Breast epithelium (tissue), 4 donors: ENCODE results near the gene FIGLA. TPM values are rescaled to one million over a fixed set of nuclear protein-coding genes. Genes with fewer than 3 reads are reported as not detected.
A peak's percentile ranks its signal among the peaks of the same experiment; 100 is the strongest.

Experiments
- DNase-seq, 2 donors: peaks; one replicate each; pipeline ENCODE4 v3.0.0-alpha.2; 2019; ENCODE audit warnings: low spot score in 2 of 2
- H3K27ac ChIP-seq, 2 donors: fragments of 200-600 bp; sonication (generic) in 1 of 2; one replicate each; pipeline ENCODE4 v1.5.1; 2016 to 2019; ENCODE audit warnings: mild to moderate bottlenecking in 1 of 2
- H3K27me3 ChIP-seq, 2 donors: fragments of 200-600 bp; sonication (generic) in 1 of 2; one replicate each; pipeline versions ENCODE4 v1.5.1 to v1.6.0; 2017 to 2019; ENCODE audit warnings: control low read depth in 1 of 2, mild to moderate bottlenecking in 1 of 2
- H3K36me3 ChIP-seq: fragments of 200-600 bp; one replicate; pipeline ENCODE4 v1.5.1; 2019
- H3K4me1 ChIP-seq, 2 donors: fragments of 200-600 bp; sonication (generic); one replicate each; pipeline ENCODE4 v1.5.1; 2016 to 2019; ENCODE audit warnings: control low read depth in 1 of 2
- H3K4me3 ChIP-seq, 3 donors: fragments of 200-600 bp; sonication (generic); 1 replicate in 2 of 3; 2 replicates in 1 of 3; pipeline ENCODE4 v1.5.1; 2016 to 2019; ENCODE audit warnings: mild to moderate bottlenecking in 3 of 3, moderate library complexity in 2 of 3
- H3K9me3 ChIP-seq, 2 donors: fragments of 200-600 bp; sonication (generic) in 1 of 2; one replicate each; pipeline ENCODE4 v1.5.1; 2016 to 2019; ENCODE audit warnings: control low read depth in 1 of 2
- CTCF ChIP-seq, 3 donors: fragments of 450-650 bp; IDR thresholded peaks; one replicate each; pipeline ENCODE4 v1.5.1; 2016 to 2017; ENCODE audit warnings: antibody characterized with exemption in 3 of 3, mild to moderate bottlenecking in 3 of 3, moderate library complexity in 3 of 3
- POLR2A ChIP-seq: fragments of 450-650 bp; IDR thresholded peaks from one replicate; pipeline ENCODE4 v1.6.1; 2016; ENCODE audit warnings: antibody characterized with exemption, mild to moderate bottlenecking, moderate library complexity
- POLR2AphosphoS5 ChIP-seq, 3 donors: sonication (generic); formaldehyde crosslinking; IDR thresholded peaks; one replicate each; pipeline ENCODE4 v1.6.1; 2017; ENCODE audit warnings: antibody characterized with exemption in 3 of 3
- intact Hi-C: fragments of 100-400 bp; cut with DNase I; formaldehyde crosslinking; loops from one replicate; pipeline ENCODE4 v1.15.1; 2023; ENCODE audit warnings: low total_unique reads
- total RNA-seq, 3 donors: library from RNA; depleted of rRNA; stranded (reverse); fragments of >200 nt; gene quantifications; one replicate each; pipeline ENCODE4 v1.1.0, GENCODE V29; 2016

Gene FIGLA
- total RNA-seq, 3 donors from 2014 or later = not detected

DNA sequence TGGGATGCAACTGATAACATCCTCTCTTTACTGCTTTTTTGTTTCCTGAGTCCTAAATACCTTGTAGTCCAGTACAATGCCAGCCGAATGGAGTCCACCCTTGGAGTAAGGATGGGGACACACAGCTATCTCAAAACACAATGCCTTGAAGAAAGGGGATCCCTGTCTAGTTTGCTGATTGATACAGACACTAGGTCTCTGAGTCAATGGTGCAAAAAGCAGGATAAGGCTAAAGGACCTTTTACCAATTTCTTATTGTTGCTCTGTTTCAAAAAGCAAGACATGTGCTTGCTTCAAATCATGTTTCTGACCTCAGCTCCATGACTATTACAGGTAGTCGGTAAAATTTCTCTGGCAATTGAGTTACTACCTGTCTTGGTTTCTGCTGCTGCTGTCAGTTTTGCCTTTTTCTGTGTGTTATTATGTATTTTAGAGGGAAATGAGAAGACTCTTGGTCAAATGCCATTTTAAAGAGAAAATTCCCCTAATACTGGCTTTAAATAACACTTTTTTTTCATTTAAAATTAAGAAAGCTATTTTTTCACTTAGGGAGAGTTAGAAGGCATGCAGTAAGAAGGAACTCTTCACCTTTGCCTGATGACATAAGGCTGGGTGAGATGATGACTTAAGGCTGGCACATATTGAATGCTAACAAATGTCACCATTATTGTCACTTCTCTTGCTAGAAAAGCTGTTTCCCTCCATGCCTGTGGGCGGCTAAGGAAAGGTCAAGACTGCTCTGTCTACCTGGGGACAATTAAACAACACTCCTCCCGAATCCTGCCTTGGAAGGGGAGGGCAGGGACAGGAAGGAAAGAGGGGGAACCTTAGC is 4.9 kb upstream of the FIGLA start:
- DNase-seq = no peak
- Histone ChIP-seq H3K4me3 (no peak overlapping the region), H3K9me3 (no peaks in the 10 kb centered on the region), H3K36me3 (no peaks in the 10 kb centered on the region), H3K27me3 (peaks cover 0 to 17% of the 10 kb centered on the region in 2 donors), H3K27ac (no peak overlapping the region), H3K4me1 (no peaks in the 10 kb centered on the region)
- TF ChIP-seq POLR2A (no peak), POLR2AphosphoS5 (IDR thresholded peaks at IDR 0.05) (no peak), CTCF (IDR thresholded peaks at IDR 0.05) (no peak)
- intact Hi-C loops = no loop called here

- peaks cover 0 to 33% of the 10 kb centered on the region in 2 donors for H3K27me3 ChIP-seq
- no peak for TF ChIP-seq POLR2AphosphoS5 (IDR thresholded peaks at IDR 0.05)
- TF ChIP-seq CTCF (IDR thresholded peaks at IDR 0.05) = no peak
- no peak for TF ChIP-seq POLR2A
- DNase-seq = no peak
- intact Hi-C loops = loop anchor here (2.0 kb wide), 1 partner anchor 35 kb away; no protein-coding TSS in a partner anchor
- H3K4me1 ChIP-seq = no peaks in the 10 kb centered on the region
- H3K36me3 ChIP-seq = no peaks in the 10 kb centered on the region
- no peak overlapping the region for H3K4me3 ChIP-seq
- H3K9me3 ChIP-seq = no peaks in the 10 kb centered on the region
- no peak overlapping the region for H3K27ac ChIP-seq
Observed at GRCh38 chr2:70793450-70793849, 3.0 kb upstream of the FIGLA start.

- H3K27ac ChIP-seq = no peak overlapping the region
- peak overlapping the region; percentile 7 to 59 (median 37) for H3K4me3 ChIP-seq
- intact Hi-C loops = no loop called here
- no peaks in the 10 kb centered on the region for H3K4me1 ChIP-seq
- no peaks in the 10 kb centered on the region for H3K36me3 ChIP-seq
- DNase-seq = peak in 1 of 2 donors; percentile 20
- TF ChIP-seq CTCF (IDR thresholded peaks at IDR 0.05) (peak in 2 of 3 donors; percentile 23 to 27), POLR2A (no peak)
- H3K9me3 ChIP-seq = no peaks in the 10 kb centered on the region
- H3K27me3 ChIP-seq = peaks cover 0 to 45% of the 10 kb centered on the region in 2 donors
Observed at GRCh38 chr2:70789304-70790135, 923 bp downstream of the FIGLA start.

- intact Hi-C loops = no loop called here
- no peak overlapping the region for H3K4me3 ChIP-seq
- no peaks in the 10 kb centered on the region for H3K36me3 ChIP-seq
- H3K27ac ChIP-seq = no peak overlapping the region
- no peaks in the 10 kb centered on the region for H3K4me1 ChIP-seq
- no peak for TF ChIP-seq POLR2A
- no peak for TF ChIP-seq POLR2AphosphoS5 (IDR thresholded peaks at IDR 0.05)
- no peak for TF ChIP-seq CTCF (IDR thresholded peaks at IDR 0.05)
- H3K27me3 ChIP-seq = peaks cover 0 to 29% of the 10 kb centered on the region in 2 donors
- DNase-seq = no peak
- H3K9me3 ChIP-seq = no peaks in the 10 kb centered on the region
Observed at GRCh38 chr2:70785137-70785911, 5.1 kb downstream of the FIGLA start.
